Stomach (tissue), 4 donors: ENCODE data around the gene SEMA4D.

Experiments
- EP300 ChIP-seq: sonication (generic); formaldehyde crosslinking; IDR thresholded peaks from one replicate; pipeline ENCODE4 v1.6.1; 2017; ENCODE audit warnings: antibody characterized with exemption
- TF ChIP-seq, protein P1 (sequence below), 7 experiments: fragments of 450-650 bp in 4 of 7; fragments of 200-600 bp in 3 of 7; sonication (generic) in 3 of 7; IDR thresholded peaks; one replicate each; pipeline ENCODE4 v1.5.1; 2016 to 2019; ENCODE audit warnings: antibody characterized with exemption in 7 of 7, control low read depth in 2 of 7, mild to moderate bottlenecking in 1 of 7

DNA sequence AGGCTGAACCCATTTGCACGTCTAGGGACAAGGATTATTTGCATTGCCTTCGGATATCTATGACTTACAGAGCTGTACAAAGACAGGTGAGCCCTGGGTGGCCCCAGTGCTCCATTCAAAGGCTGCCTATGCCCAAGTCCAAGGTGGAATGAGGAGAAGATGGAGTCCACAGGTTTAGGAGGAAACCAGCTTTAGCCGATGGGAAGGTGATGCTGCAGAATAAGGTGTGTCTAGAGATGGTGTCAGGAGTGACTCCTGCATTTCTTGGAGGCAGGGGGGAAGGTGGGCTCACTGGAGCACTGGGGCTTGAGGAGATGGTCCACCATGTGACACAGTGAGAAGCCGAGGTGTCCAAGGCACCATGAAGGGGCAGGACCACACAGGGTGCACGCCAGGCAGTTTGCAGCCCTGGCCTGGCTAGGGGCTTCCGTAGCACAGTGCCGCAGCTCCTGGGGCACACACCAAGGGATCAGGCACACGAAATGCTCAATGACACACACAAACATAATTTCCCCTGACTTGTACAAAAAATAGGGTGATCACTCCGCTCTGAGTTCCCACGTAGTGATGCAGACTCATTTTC lies 32.1 kb downstream of the SEMA4D start:
- TF ChIP-seq, protein P1, sequence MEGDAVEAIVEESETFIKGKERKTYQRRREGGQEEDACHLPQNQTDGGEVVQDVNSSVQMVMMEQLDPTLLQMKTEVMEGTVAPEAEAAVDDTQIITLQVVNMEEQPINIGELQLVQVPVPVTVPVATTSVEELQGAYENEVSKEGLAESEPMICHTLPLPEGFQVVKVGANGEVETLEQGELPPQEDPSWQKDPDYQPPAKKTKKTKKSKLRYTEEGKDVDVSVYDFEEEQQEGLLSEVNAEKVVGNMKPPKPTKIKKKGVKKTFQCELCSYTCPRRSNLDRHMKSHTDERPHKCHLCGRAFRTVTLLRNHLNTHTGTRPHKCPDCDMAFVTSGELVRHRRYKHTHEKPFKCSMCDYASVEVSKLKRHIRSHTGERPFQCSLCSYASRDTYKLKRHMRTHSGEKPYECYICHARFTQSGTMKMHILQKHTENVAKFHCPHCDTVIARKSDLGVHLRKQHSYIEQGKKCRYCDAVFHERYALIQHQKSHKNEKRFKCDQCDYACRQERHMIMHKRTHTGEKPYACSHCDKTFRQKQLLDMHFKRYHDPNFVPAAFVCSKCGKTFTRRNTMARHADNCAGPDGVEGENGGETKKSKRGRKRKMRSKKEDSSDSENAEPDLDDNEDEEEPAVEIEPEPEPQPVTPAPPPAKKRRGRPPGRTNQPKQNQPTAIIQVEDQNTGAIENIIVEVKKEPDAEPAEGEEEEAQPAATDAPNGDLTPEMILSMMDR (IDR thresholded peaks at IDR 0.05): no peak
- no peak for TF ChIP-seq EP300
